GM19043 (cell line): Measurements from ENCODE around the gene CBX2.

Experiments
- ATAC-seq: cut with Tn5 transposase; IDR thresholded peaks from one replicate; pipeline ENCODE4 v1.9.1; 2021; ENCODE audit warnings: low read depth; ENCODE audit not compliant: unreplicated experiment

The CBX2 gene

GRCh38 chr17:79777894-79778503, at the start of gene CBX2:
CBX2 (plus strand) TSS chr17:79778148; CDS start chr17:79778236, 88 bp downstream.
- no peak for ATAC-seq

- ATAC-seq: no peak
Observed at GRCh38 chr17:79728169-79728907, 49.6 kb upstream of the CBX2 start.

- ATAC-seq: no peak
Observed at GRCh38 chr17:79728908-79729471, 49.0 kb upstream of the CBX2 start.

GRCh38 chr17:79729761-79730160, 48.2 kb upstream of the CBX2 start:
- no peak for ATAC-seq

- no peak for ATAC-seq
Observed at GRCh38 chr17:79730437-79730768, 47.5 kb upstream of the CBX2 start.

- no peak for ATAC-seq
Observed at GRCh38 chr17:79730769-79731483, 47.0 kb upstream of the CBX2 start, which contains the start of gene ENPP7. ENPP7 (plus strand) TSS chr17:79730943; CDS start chr17:79731140, 197 bp downstream.

GRCh38 chr17:79732254-79732653, 45.7 kb upstream of the CBX2 start:
- ATAC-seq: no peak

- ATAC-seq: no peak
Observed at GRCh38 chr17:79732804-79733691, 44.9 kb upstream of the CBX2 start.

- ATAC-seq: no peak
Observed at GRCh38 chr17:79733692-79734070, 44.3 kb upstream of the CBX2 start.

GRCh38 chr17:79735096-79735495, 42.9 kb upstream of the CBX2 start:
- no peak for ATAC-seq

- no peak for ATAC-seq
Observed at GRCh38 chr17:79737046-79737921, 40.7 kb upstream of the CBX2 start.

GRCh38 chr17:79737922-79738578, 39.9 kb upstream of the CBX2 start:
- ATAC-seq: no peak

- ATAC-seq: no peak
Observed at GRCh38 chr17:79738643-79739042, 39.3 kb upstream of the CBX2 start.

- no peak for ATAC-seq
Observed at GRCh38 chr17:79739148-79740062, 38.5 kb upstream of the CBX2 start.

- ATAC-seq: no peak
Observed at GRCh38 chr17:79740413-79740812, 37.5 kb upstream of the CBX2 start.

- no peak for ATAC-seq
Observed at GRCh38 chr17:79741401-79741750, 36.6 kb upstream of the CBX2 start.

- no peak for ATAC-seq
Observed at GRCh38 chr17:79741751-79742588, 36.0 kb upstream of the CBX2 start.
